ENCODE results near the gene FOXO6.
A peak's percentile ranks its signal among the peaks of the same experiment; 100 is the strongest.

FOXO6 gene

DNA sequence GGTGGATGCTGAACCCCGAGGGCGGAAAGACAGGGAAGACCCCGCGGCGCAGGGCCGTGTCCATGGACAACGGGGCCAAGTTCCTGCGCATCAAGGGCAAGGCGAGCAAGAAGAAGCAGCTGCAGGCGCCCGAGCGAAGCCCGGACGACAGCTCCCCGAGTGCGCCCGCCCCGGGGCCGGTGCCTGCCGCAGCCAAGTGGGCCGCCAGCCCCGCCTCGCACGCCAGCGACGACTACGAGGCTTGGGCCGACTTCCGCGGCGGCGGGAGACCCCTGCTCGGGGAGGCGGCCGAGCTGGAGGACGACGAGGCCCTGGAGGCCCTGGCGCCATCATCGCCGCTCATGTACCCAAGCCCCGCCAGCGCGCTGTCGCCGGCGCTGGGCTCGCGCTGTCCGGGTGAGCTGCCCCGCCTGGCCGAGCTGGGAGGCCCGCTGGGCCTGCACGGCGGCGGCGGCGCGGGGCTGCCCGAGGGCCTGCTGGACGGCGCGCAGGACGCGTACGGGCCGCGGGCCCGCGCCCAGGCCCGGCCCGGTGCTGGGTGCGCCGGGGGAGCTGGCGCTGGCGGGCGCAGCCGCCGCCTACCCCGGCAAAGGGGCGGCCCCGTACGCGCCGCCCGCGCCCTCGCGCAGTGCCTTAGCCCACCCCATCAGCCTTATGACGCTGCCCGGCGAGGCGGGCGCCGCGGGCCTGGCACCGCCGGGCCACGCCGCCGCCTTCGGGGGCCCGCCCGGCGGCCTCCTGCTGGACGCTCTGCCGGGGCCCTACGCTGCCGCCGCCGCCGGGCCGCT lies 20.7 kb downstream of the FOXO6 start:
- Histone ChIP-seq H3K9me3 (ENCODE audit: low read length) (no peaks in the 10 kb centered on the region), H3K27ac (ENCODE audit: low read depth, low read length) (peak overlapping the region; percentile 82), H3K4me3 (ENCODE audit: low read depth in 1 of 2, low read length in 2 of 2) (peak overlapping the region; percentile 33 to 78), H3K9ac (ENCODE audit: low read length) (peak overlapping the region; percentile 82), H3K36me3 (ENCODE audit: insufficient read depth, low read length) (peaks cover 8% of the 10 kb centered on the region), H3K27me3 (ENCODE audit: control insufficient read depth in 1 of 2, insufficient read depth in 2 of 2, low read length in 2 of 2) (no peaks in the 10 kb centered on the region), H3K4me1 (ENCODE audit: insufficient read depth, low read length) (peaks cover 32% of the 10 kb centered on the region)

DNA sequence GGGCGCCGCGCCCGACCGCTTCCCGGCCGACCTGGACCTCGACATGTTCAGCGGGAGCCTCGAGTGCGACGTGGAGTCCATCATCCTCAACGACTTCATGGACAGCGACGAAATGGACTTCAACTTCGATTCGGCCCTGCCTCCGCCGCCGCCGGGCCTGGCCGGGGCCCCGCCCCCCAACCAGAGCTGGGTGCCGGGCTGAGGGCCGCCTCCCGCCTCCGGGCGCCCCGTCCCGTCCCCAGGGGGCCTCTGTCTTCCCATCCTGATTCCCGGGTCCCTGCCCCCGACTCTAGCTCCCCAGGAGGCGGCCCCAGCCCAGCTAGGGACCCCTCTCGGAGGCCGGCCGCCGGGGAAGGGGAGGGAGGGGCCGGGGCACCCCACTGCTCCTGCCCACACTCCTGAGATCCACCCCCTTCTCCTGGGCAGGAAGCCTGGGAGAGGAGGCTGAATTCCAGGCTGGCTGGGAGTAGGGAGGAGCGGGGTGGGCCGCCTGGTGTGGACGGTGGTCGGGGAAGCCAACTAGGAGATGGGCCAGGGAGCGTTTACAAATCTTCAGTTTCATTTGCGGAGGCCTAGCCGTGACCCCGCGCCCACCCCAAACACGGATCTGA lies 21.4 kb downstream of the FOXO6 start:
- no peaks in the 10 kb centered on the region for H3K9me3 ChIP-seq (ENCODE audit: low read length)
- peak overlapping the region; percentile 45 for H3K9ac ChIP-seq (ENCODE audit: low read length)
- H3K4me3 ChIP-seq (ENCODE audit: low read depth in 1 of 2, low read length in 2 of 2) = peak overlapping the region; percentile 35 to 45
- no peaks in the 10 kb centered on the region for H3K27me3 ChIP-seq (ENCODE audit: control insufficient read depth in 1 of 2, insufficient read depth in 2 of 2, low read length in 2 of 2)
- H3K36me3 ChIP-seq (ENCODE audit: insufficient read depth, low read length) = peaks cover 8% of the 10 kb centered on the region
- peak overlapping the region; percentile 82 for H3K27ac ChIP-seq (ENCODE audit: low read depth, low read length)
- H3K4me1 ChIP-seq (ENCODE audit: insufficient read depth, low read length) = peaks cover 39% of the 10 kb centered on the region

DNA sequence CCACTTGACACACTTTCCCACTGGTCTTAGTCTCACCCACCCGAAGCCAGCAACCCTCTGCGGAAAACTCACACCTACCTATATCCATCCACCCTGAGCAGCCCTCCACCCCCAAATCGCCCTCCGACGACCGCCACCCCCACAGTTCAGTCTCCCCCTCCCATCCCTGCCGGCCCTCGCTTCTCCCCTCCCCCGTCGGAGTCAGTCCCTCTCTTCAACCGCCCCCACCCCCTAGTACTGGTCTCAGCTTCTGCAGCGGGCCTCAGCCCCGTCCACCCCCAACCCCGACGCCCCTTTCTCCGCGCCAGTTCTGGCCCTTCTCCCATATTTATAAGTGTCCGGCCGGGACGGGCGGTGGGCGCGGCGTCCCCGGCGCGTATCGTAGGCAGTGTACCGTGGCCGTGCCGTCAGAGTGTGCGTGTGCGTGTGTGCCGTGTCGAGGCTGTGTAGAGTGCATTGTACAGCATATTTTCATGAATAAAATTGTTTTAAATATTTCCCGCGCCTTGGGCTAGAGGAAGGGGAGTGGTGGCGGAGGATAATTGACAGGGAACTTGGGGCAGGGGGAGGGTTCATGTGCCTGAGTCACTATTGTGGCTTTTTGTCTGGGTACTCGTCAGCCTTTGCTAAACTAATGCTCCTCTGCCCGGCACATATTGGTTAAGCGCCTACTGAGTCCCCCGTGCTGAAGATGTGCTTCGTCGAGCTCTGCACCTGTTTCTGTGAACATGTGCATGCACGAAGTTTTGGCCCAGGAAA lies 22.0 kb downstream of the FOXO6 start:
- H3K9ac ChIP-seq (ENCODE audit: low read length) = peak overlapping the region; percentile 45
- peak overlapping the region; percentile 82 for H3K27ac ChIP-seq (ENCODE audit: low read depth, low read length)

GRCh38 chr1:41384579-41384978 lies 23.3 kb downstream of the FOXO6 start:
- Histone ChIP-seq H3K9me3 (ENCODE audit: low read length) (no peaks in the 10 kb centered on the region), H3K9ac (ENCODE audit: low read length) (no peak overlapping the region), H3K4me1 (ENCODE audit: insufficient read depth, low read length) (peaks cover 55% of the 10 kb centered on the region), H3K4me3 (ENCODE audit: low read depth in 1 of 2, low read length in 2 of 2) (no peak overlapping the region), H3K27ac (ENCODE audit: low read depth, low read length) (no peak overlapping the region), H3K27me3 (ENCODE audit: control insufficient read depth in 1 of 2, insufficient read depth in 2 of 2, low read length in 2 of 2) (no peaks in the 10 kb centered on the region), H3K36me3 (ENCODE audit: insufficient read depth, low read length) (no peaks in the 10 kb centered on the region)

More for the DNA sequence above, 22.0 kb downstream of the FOXO6 start:
- H3K4me3 ChIP-seq (ENCODE audit: low read depth in 1 of 2, low read length in 2 of 2) = peak overlapping the region; percentile 35 to 45
- peaks cover 2% of the 10 kb centered on the region for H3K36me3 ChIP-seq (ENCODE audit: insufficient read depth, low read length)
- no peaks in the 10 kb centered on the region for H3K27me3 ChIP-seq (ENCODE audit: control insufficient read depth in 1 of 2, insufficient read depth in 2 of 2, low read length in 2 of 2)
- H3K4me1 ChIP-seq (ENCODE audit: insufficient read depth, low read length) = peaks cover 46% of the 10 kb centered on the region
- no peaks in the 10 kb centered on the region for H3K9me3 ChIP-seq (ENCODE audit: low read length)

GRCh38 chr1:41385398-41386195 lies 24.4 kb downstream of the FOXO6 start:
- H3K36me3 ChIP-seq (ENCODE audit: insufficient read depth, low read length) = no peaks in the 10 kb centered on the region
- no peaks in the 10 kb centered on the region for H3K9me3 ChIP-seq (ENCODE audit: low read length)
- H3K4me1 ChIP-seq (ENCODE audit: insufficient read depth, low read length) = peaks cover 56% of the 10 kb centered on the region
- no peak overlapping the region for H3K4me3 ChIP-seq (ENCODE audit: low read depth in 1 of 2, low read length in 2 of 2)
- H3K27me3 ChIP-seq (ENCODE audit: control insufficient read depth in 1 of 2, insufficient read depth in 2 of 2, low read length in 2 of 2) = no peaks in the 10 kb centered on the region
- no peak overlapping the region for H3K9ac ChIP-seq (ENCODE audit: low read length)
- peak overlapping the region; percentile 31 for H3K27ac ChIP-seq (ENCODE audit: low read depth, low read length)

GRCh38 chr1:41386196-41386663 lies 25.0 kb downstream of the FOXO6 start:
- Histone ChIP-seq H3K27me3 (ENCODE audit: control insufficient read depth in 1 of 2, insufficient read depth in 2 of 2, low read length in 2 of 2) (no peaks in the 10 kb centered on the region), H3K4me1 (ENCODE audit: insufficient read depth, low read length) (peaks cover 51% of the 10 kb centered on the region), H3K36me3 (ENCODE audit: insufficient read depth, low read length) (no peaks in the 10 kb centered on the region), H3K9ac (ENCODE audit: low read length) (no peak overlapping the region), H3K9me3 (ENCODE audit: low read length) (no peaks in the 10 kb centered on the region), H3K4me3 (ENCODE audit: low read depth in 1 of 2, low read length in 2 of 2) (no peak overlapping the region), H3K27ac (ENCODE audit: low read depth, low read length) (peak overlapping the region; percentile 31)

DNA sequence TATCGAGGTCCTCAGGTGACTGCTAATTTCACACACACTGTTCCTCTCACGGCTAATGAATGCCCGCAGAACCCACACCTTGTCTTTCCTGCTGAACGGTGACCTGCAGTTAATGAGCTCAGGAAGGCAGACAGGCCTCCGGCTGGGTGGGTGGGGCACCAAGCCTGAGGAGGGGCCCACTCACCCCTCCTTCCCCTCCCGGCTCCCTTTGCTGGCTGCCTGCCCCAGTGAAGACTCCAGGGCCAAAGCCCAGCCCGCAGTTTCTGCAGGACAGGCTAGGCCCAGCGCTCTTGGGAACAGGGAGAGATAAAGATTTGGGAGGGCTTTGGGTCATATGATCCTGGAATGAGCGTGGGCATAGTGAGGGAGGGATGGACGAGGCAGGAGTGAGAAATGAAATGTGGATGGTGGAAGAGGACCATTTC lies 26.4 kb downstream of the FOXO6 start:
- no peak overlapping the region for H3K9ac ChIP-seq (ENCODE audit: low read length)
- peaks cover 54% of the 10 kb centered on the region for H3K4me1 ChIP-seq (ENCODE audit: insufficient read depth, low read length)
- H3K27me3 ChIP-seq (ENCODE audit: control insufficient read depth in 1 of 2, insufficient read depth in 2 of 2, low read length in 2 of 2) = no peaks in the 10 kb centered on the region
- H3K27ac ChIP-seq (ENCODE audit: low read depth, low read length) = peak overlapping the region; percentile 23
- no peaks in the 10 kb centered on the region for H3K9me3 ChIP-seq (ENCODE audit: low read length)
- no peaks in the 10 kb centered on the region for H3K36me3 ChIP-seq (ENCODE audit: insufficient read depth, low read length)
- H3K4me3 ChIP-seq (ENCODE audit: low read depth in 1 of 2, low read length in 2 of 2) = no peak overlapping the region

DNA sequence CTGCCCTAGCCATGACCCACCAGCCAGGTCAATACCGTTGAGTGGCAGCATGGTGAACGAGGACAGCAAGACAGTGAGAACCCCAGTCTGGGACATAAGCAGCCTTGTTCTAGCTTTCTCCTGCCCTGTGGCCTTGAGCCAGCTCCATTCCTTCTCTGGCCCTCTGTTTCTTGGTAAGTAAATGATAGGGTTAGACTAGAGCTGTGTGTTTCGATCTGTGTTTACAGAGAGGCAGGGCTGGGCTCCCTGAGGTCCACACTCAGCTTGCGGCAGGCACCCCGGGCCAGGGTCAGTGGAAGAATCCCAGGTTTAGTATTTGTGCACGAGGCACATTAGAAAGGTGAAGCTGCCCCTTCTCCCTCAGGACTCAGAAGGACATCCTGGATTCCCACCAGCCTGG lies 27.3 kb downstream of the FOXO6 start:
- Histone ChIP-seq H3K4me3 (ENCODE audit: low read depth in 1 of 2, low read length in 2 of 2) (no peak overlapping the region), H3K36me3 (ENCODE audit: insufficient read depth, low read length) (no peaks in the 10 kb centered on the region), H3K9me3 (ENCODE audit: low read length) (no peaks in the 10 kb centered on the region), H3K27me3 (ENCODE audit: control insufficient read depth in 1 of 2, insufficient read depth in 2 of 2, low read length in 2 of 2) (no peaks in the 10 kb centered on the region), H3K9ac (ENCODE audit: low read length) (no peak overlapping the region), H3K27ac (ENCODE audit: low read depth, low read length) (no peak overlapping the region), H3K4me1 (ENCODE audit: insufficient read depth, low read length) (peaks cover 54% of the 10 kb centered on the region)

GRCh38 chr1:41389009-41389408 lies 27.8 kb downstream of the FOXO6 start:
- H3K9ac ChIP-seq (ENCODE audit: low read length) = no peak overlapping the region
- H3K4me1 ChIP-seq (ENCODE audit: insufficient read depth, low read length) = peaks cover 54% of the 10 kb centered on the region
- no peaks in the 10 kb centered on the region for H3K27me3 ChIP-seq (ENCODE audit: control insufficient read depth in 1 of 2, insufficient read depth in 2 of 2, low read length in 2 of 2)
- H3K9me3 ChIP-seq (ENCODE audit: low read length) = no peaks in the 10 kb centered on the region
- H3K27ac ChIP-seq (ENCODE audit: low read depth, low read length) = no peak overlapping the region
- H3K4me3 ChIP-seq (ENCODE audit: low read depth in 1 of 2, low read length in 2 of 2) = no peak overlapping the region
- no peaks in the 10 kb centered on the region for H3K36me3 ChIP-seq (ENCODE audit: insufficient read depth, low read length)

GRCh38 chr1:41390166-41390565 lies 28.9 kb downstream of the FOXO6 start:
- no peaks in the 10 kb centered on the region for H3K9me3 ChIP-seq (ENCODE audit: low read length)
- no peak overlapping the region for H3K4me3 ChIP-seq (ENCODE audit: low read depth in 1 of 2, low read length in 2 of 2)
- no peak overlapping the region for H3K9ac ChIP-seq (ENCODE audit: low read length)
- H3K27me3 ChIP-seq (ENCODE audit: control insufficient read depth in 1 of 2, insufficient read depth in 2 of 2, low read length in 2 of 2) = no peaks in the 10 kb centered on the region
- H3K4me1 ChIP-seq (ENCODE audit: insufficient read depth, low read length) = peaks cover 54% of the 10 kb centered on the region
- no peak overlapping the region for H3K27ac ChIP-seq (ENCODE audit: low read depth, low read length)
- H3K36me3 ChIP-seq (ENCODE audit: insufficient read depth, low read length) = no peaks in the 10 kb centered on the region

DNA sequence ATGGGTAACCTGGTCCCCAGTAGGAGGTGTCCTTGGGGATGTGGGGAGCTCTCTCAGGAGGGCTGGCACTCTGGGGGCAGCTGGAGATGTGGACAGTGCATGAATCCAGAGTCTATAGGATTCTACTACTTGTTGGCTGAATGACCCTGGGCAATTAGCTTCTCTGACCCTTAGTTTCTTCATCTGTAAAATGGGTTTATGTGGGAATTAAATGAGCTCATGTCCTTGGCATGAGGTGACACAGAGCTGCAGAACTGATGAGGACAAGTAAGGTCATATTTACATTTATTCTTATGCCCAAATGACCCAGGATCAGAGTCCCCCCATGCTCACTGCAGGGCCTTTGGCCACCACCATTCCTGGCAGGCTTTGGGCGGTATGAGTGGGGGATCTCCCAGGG lies 29.3 kb downstream of the FOXO6 start:
- no peak overlapping the region for H3K27ac ChIP-seq (ENCODE audit: low read depth, low read length)
- peaks cover 53% of the 10 kb centered on the region for H3K4me1 ChIP-seq (ENCODE audit: insufficient read depth, low read length)
- H3K9ac ChIP-seq (ENCODE audit: low read length) = no peak overlapping the region
- no peaks in the 10 kb centered on the region for H3K36me3 ChIP-seq (ENCODE audit: insufficient read depth, low read length)
- no peaks in the 10 kb centered on the region for H3K9me3 ChIP-seq (ENCODE audit: low read length)
- H3K27me3 ChIP-seq (ENCODE audit: control insufficient read depth in 1 of 2, insufficient read depth in 2 of 2, low read length in 2 of 2) = no peaks in the 10 kb centered on the region
- no peak overlapping the region for H3K4me3 ChIP-seq (ENCODE audit: low read depth in 1 of 2, low read length in 2 of 2)

Data from muscle layer of colon (tissue), 2 donors.